GM12878 (cell line): ENCODE results near the gene PLXNA2. TPM values are rescaled to one million over a fixed set of nuclear protein-coding genes. Genes with fewer than 3 reads are reported as not detected.

Experiments used
- ATAC-seq: fragments of 200-7000 bp; cut with Tn5 transposase; 3 replicates; pipeline ENCODE4 v1.9.1; 2020; ENCODE audit warnings: mild to moderate bottlenecking, moderate library complexity
- BruUV-seq: library from RNA; stranded (reverse); fragments of 400-500 nt; replicated peaks from 2 replicates; lab custom pipeline; 2021; lab: Mats Ljungman, UMichigan
- CTCF ChIA-PET: fragments of 300-600 bp; sonication (Branson Sonifier 250); formaldehyde crosslinking; extraction: SDS; loops from one replicate; lab custom pipeline; 2021; ENCODE audit warnings: inconsistent platforms; lab: Yijun Ruan, JAX
- POLR2A ChIA-PET: fragments of 350-600 bp; formaldehyde crosslinking; extraction: SDS; loops from one replicate; lab custom pipeline; 2021; ENCODE audit warnings: inconsistent platforms; lab: Charles Lee
- RAD21 ChIA-PET: fragments of 300-600 bp; sonication (Branson Sonifier 250); formaldehyde crosslinking; loops from one replicate; lab custom pipeline; 2023; ENCODE audit warnings: antibody characterized with exemption; ENCODE audit not compliant: unreplicated experiment; lab: Charles Lee
- SMC1A ChIA-PET: fragments of 300-600 bp; sonication (Branson Sonifier 250); formaldehyde crosslinking; loops from one replicate; lab custom pipeline; 2023; ENCODE audit not compliant: unreplicated experiment, uncharacterized antibody; lab: Charles Lee
- DNase-seq: peaks from one replicate; pipeline ENCODE4 v3.0.0-alpha.2; 2011; ENCODE audit warnings: low read depth, low spot score
- FAIRE-seq: peaks from 3 replicates; lab custom pipeline; 2011; peaks lifted over from hg19 to GRCh38; lab: Jason Lieb, UNC
- H2AFZ ChIP-seq: 2 replicates; pipeline ENCODE4 v1.6.0; 2011; ENCODE audit warnings: low read depth, low read length, control low read depth; ENCODE audit not compliant: control insufficient read depth
- H3K27ac ChIP-seq: 2 replicates; pipeline ENCODE4 v1.5.1; 2011; ENCODE audit warnings: control low read depth; ENCODE audit not compliant: control insufficient read depth, insufficient read depth
- H3K27me3 ChIP-seq, 2 experiments: replicated peaks in 1 of 2; 2 replicates each; pipeline versions ENCODE4 v1.6.0 to v1.6.1; 2011; ENCODE audit warnings: low read length in 1 of 2; ENCODE audit not compliant: control insufficient read depth in 2 of 2, insufficient read depth in 2 of 2
- H3K36me3 ChIP-seq, 2 experiments: 2 replicates each; pipeline ENCODE4 v1.5.1; 2011; ENCODE audit warnings: low read length in 1 of 2; ENCODE audit not compliant: control insufficient read depth in 2 of 2, insufficient read depth in 2 of 2
- H3K4me1 ChIP-seq: 2 replicates; pipeline ENCODE4 v1.6.1; 2011; ENCODE audit warnings: mild to moderate bottlenecking, low read length, moderate library complexity, mixed read lengths; ENCODE audit not compliant: control insufficient read depth, insufficient read depth
- H3K4me2 ChIP-seq: 2 replicates; pipeline ENCODE4 v1.6.0; 2011; ENCODE audit warnings: control low read depth; ENCODE audit not compliant: control insufficient read depth, insufficient read depth
- H3K4me3 ChIP-seq: fragments of 200-600 bp; sonication (generic); 2 replicates; pipeline ENCODE4 v1.5.1; 2016
- H3K79me2 ChIP-seq: 2 replicates; pipeline ENCODE4 v1.6.0; 2011; ENCODE audit warnings: low read length; ENCODE audit not compliant: control insufficient read depth, insufficient read depth
- H3K9ac ChIP-seq: 2 replicates; pipeline ENCODE4 v1.8.0; 2011; ENCODE audit warnings: low read length, control low read depth, mixed read lengths; ENCODE audit not compliant: control insufficient read depth, insufficient read depth
- H3K9me3 ChIP-seq: replicated peaks from 3 replicates; pipeline ENCODE4 v1.5.1; 2011; ENCODE audit warnings: mild to moderate bottlenecking, low read length; ENCODE audit not compliant: control insufficient read depth, insufficient read depth
- H4K20me1 ChIP-seq: 2 replicates; pipeline ENCODE4 v1.6.0; 2011; ENCODE audit not compliant: control insufficient read depth, insufficient read depth
- CBFB ChIP-seq: IDR thresholded peaks from 2 replicates; pipeline ENCODE4 v1.6.1; 2016; ENCODE audit warnings: antibody characterized with exemption, low read depth
- HDGF ChIP-seq: fragments of 450-650 bp; IDR thresholded peaks from 2 replicates; pipeline ENCODE4 v1.6.1; 2016; ENCODE audit warnings: antibody characterized with exemption
- NR2C2 ChIP-seq: IDR thresholded peaks from 2 replicates; pipeline ENCODE4 v1.6.1; 2011; ENCODE audit warnings: borderline replicate concordance, low read depth; ENCODE audit not compliant: control insufficient read depth, insufficient read length
- RELA ChIP-seq: fragments of 450-650 bp; IDR thresholded peaks from 2 replicates; pipeline ENCODE4 v1.8.0; 2014; ENCODE audit warnings: borderline replicate concordance; ENCODE audit not compliant: partially characterized antibody
- ZBED1 ChIP-seq: IDR thresholded peaks from 2 replicates; pipeline ENCODE4 v1.6.1; 2016; ENCODE audit warnings: borderline replicate concordance
- WGBS: methylation state at CpG from one replicate; pipeline ENCODE4 v1.1.6; 2016; ENCODE audit warnings: low lambda C conversion rate; ENCODE audit not compliant: insufficient replicate concordance, insufficient coverage; ENCODE audit errors: missing lambda C conversion rate; 5-methylcytosine and 5-hydroxymethylcytosine counted together
- in situ Hi-C: fragments of 300-500 bp; cut with MboI; formaldehyde crosslinking; loops from 9 replicates; pipeline ENCODE4 v1.14.3; 2018; ENCODE audit warnings: mixed read lengths
- intact Hi-C: fragments of 100-400 bp; cut with micrococcal nuclease; formaldehyde crosslinking; loops from one replicate; pipeline ENCODE4 v1.14.2; 2022; ENCODE audit not compliant: unreplicated experiment
- polyA plus RNA-seq, 11 experiments: library from polyadenylated mRNA; depleted of rRNA in 4 of 11; unstranded in 6 of 11; stranded (reverse) in 5 of 11; fragments of >200 nt; fragmentation: Nextera tagmentation in 4 of 11; fragmentation: Illumina TruSeq in 1 of 11; extraction: Ambion mirVana in 4 of 11; extraction: Trizol in 1 of 11; gene quantifications; 1 replicate in 1 of 11; 2 replicates in 10 of 11; pipeline versions ENCODE4 v1.2.1 to v1.2.3, GENCODE V29; 2011 to 2016; ENCODE audit warnings: inconsistent platforms in 2 of 11, missing spikeins in 2 of 11, low read depth in 1 of 11
- total RNA-seq, 4 experiments: library from RNA; depleted of rRNA in 3 of 4; stranded (reverse); fragments of >200 nt in 3 of 4; fragmentation: Illumina TruSeq in 1 of 4; extraction: Trizol in 1 of 4; gene quantifications; 2 replicates each; pipeline versions ENCODE4 v1.2.1 to v1.2.3, GENCODE V29; 2013 to 2021
- TF ChIP-seq, protein P1 (sequence below): IDR thresholded peaks from 2 replicates; pipeline ENCODE4 v1.6.1; 2012; ENCODE audit warnings: low read depth, low read length, improper control_type of control experiment
- TF ChIP-seq, protein P2 (sequence below): IDR thresholded peaks from 2 replicates; pipeline ENCODE4 v1.6.1; 2011; ENCODE audit warnings: borderline replicate concordance, low read depth, mild to moderate bottlenecking, moderate library complexity, mixed read lengths, low read length; ENCODE audit not compliant: insufficient read depth; ENCODE audit errors: extremely low read length

PLXNA2 gene
- total and polyA plus RNA-seq, 10 of the 15 experiments (the other 5 are each of a cell fraction or from before 2014, with no cell fraction given) = under 0.01 to 0.08 (median 0.07) TPM; not detected in 4

DNA sequence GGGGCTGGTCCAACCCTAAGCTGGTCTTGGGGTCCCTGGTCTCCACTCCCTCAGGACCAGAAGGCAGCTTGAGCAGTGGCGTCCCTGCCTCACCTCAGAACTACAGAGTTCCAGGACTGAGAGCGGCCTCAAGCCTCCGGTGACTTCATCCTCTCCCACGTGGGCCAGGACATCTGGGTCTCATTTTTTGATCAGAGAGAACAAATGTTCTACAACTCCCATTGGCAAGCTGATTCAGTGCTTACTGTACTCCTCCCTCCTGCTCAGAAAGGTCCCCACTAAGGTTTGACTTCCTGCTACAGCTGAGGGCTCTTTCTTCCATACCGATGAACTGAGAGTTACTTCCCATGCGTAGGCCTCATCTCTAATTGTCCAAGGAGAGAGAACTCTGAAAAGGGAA, 78.5 kb downstream of the PLXNA2 start (continued):
- no peak for TF ChIP-seq ZBED1
- TF ChIP-seq, protein P1, sequence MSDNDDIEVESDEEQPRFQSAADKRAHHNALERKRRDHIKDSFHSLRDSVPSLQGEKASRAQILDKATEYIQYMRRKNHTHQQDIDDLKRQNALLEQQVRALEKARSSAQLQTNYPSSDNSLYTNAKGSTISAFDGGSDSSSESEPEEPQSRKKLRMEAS = no peak

DNA sequence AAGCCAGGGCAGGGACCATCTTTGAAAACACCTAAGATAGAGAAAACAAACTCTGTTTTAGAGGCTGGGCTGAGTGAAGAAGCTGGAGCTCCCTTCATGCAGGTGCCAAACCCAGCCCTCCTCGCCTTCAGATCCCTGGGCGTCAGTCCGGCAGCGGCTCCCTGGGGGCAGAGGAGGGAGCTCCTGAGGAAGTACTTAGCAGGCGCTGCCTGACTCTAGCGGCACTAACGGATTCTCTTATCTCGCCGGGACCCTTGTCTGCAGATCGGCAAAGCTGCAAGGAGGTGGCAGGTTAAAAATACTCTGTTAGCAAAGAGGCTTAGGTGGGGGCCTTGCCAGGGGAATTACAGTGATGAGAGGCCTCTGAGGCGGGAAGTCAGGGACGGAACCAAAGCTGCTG, 79.6 kb downstream of the PLXNA2 start:
- ChIA-PET CTCF (interaction anchor here (0.6 to 1.0 kb wide), 2 partner anchors 20 to 81 kb away, joined by 3 to 4 read pairs; no protein-coding TSS in a partner anchor), POLR2A (no interaction called here), SMC1A (interaction anchor here (0.6 to 0.7 kb wide), 2 partner anchors 9 to 21 kb away, joined by 3 to 4 read pairs; no protein-coding TSS in a partner anchor), RAD21 (no interaction called here)
- intact Hi-C loops = no loop called here
- no peaks in the 10 kb centered on the region for H3K9me3 ChIP-seq
- no peaks in the 10 kb centered on the region for H4K20me1 ChIP-seq
- no peak overlapping the region for H3K4me3 ChIP-seq
- no peak for DNase-seq
- TF ChIP-seq, protein P2, sequence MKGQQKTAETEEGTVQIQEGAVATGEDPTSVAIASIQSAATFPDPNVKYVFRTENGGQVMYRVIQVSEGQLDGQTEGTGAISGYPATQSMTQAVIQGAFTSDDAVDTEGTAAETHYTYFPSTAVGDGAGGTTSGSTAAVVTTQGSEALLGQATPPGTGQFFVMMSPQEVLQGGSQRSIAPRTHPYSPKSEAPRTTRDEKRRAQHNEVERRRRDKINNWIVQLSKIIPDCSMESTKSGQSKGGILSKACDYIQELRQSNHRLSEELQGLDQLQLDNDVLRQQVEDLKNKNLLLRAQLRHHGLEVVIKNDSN = no peak
- TF ChIP-seq CBFB = no peak
- no peak for TF ChIP-seq HDGF
- TF ChIP-seq NR2C2 = no peak
- no peak for TF ChIP-seq RELA
- no peak for FAIRE-seq
- 0 out of 2 replicates have a peak, but pooled peaks cover under 1% of the 10 kb centered on the region for H3K4me1 ChIP-seq
- 19% methylated on average over 12 of the region's 12 CpGs for WGBS
- H3K36me3 ChIP-seq = no peaks in the 10 kb centered on the region
- ATAC-seq = no peak
- H3K9ac ChIP-seq = no peak overlapping the region
- in situ Hi-C loops = no loop called here
- H3K4me2 ChIP-seq = no peak overlapping the region
- H3K27ac ChIP-seq = no peak overlapping the region
- peaks cover 0 to 3% of the 10 kb centered on the region in 2 experiments; a peak in 2 of 4 replicates for H3K27me3 ChIP-seq
- BruUV-seq = no TSS peak
- H3K79me2 ChIP-seq = no peaks in the 10 kb centered on the region
- no peak overlapping the region for H2AFZ ChIP-seq
